Measurements from ENCODE around the gene KDM8.
"Not testable (repeated sequence)": the region's sequence is repeated elsewhere in the genome, so short reads cannot be mapped to it uniquely, and the experiment has no call there.

The KDM8 gene

DNA sequence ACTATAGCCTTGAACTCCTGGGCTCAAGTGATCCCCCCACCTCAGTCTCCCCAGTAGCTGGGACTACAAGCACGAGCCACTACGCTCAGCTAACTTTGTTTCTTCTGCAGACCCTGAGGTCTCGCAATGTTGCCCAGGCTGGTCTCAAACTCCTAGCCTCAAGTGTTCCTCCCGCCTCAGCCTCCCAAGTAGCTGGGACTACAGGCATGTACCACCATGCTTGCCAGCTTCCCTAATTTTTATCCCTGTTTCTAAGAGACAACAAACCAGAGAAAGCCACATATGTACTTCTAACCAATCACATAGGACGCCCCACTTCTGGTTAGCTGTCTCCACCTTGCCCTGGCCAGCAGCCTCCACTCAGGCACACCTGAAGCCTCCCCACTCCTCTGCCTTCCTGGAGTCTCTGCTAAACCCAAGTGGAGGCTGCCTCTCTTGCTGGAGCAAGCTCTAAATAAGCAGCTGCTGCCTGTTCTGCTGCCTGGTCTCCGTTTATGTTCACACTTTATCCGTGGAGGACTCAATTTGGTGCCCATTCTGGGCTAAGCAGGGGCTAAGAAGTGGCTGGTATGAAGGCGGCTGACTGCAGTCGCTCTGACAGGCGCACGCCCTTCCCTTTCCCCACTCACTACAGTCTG, 40.5 kb downstream of the KDM8 start:
- Histone ChIP-seq H3K9me3 (ENCODE audit: low read depth, low read length) (no peaks in the 10 kb centered on the region), H3K4me3 (no peak overlapping the region), H3K27ac (no peak overlapping the region), H3K36me3 (ENCODE audit: insufficient read depth, low read length) (no peaks in the 10 kb centered on the region; the same call in 1 of the 2 replicates), H3K9ac (ENCODE audit: insufficient read length) (no peak overlapping the region)
- no peak for TF ChIP-seq POLR2AphosphoS5 (IDR thresholded peaks at IDR 0.05; ENCODE audit: borderline replicate concordance, low read depth, low read length)
- no peak for TF ChIP-seq FOXP2 (optimal IDR thresholded peaks at IDR 0.05; ENCODE audit: control extremely low read depth, extremely low read length, insufficient read depth)
- no peak for TF ChIP-seq EZH2 (IDR thresholded peaks at IDR 0.05)
- no peak for DNase-seq (ENCODE audit: low read depth, low spot score)

DNA sequence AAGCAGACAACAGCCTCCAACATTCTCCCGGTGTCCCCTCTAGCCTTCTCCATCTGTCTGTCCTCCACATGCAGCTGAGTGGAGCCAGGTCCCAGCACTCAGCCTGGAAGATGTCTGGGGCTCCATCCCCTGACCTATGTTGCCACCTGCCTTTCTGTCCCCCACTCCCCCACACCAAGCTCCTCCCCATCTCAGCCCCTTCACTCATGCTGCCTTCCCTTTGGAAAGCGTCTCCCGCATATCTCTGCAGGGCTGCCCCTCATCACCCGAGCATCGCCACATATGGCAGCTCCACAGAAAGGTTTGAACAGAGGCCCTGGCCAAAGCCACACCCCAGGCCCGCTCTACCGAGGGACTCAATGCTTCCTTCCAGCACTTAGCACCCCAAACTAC, 41.0 kb downstream of the KDM8 start:
- DNase-seq (ENCODE audit: low read depth, low spot score), result no peak
- no peak overlapping the region for H3K4me3 ChIP-seq
- H3K9me3 ChIP-seq (ENCODE audit: low read depth, low read length), result no peaks in the 10 kb centered on the region
- no peak for TF ChIP-seq POLR2AphosphoS5 (IDR thresholded peaks at IDR 0.05; ENCODE audit: borderline replicate concordance, low read depth, low read length)
- H3K36me3 ChIP-seq (ENCODE audit: insufficient read depth, low read length), result no peaks in the 10 kb centered on the region; the same call in 1 of the 2 replicates
- no peak overlapping the region for H3K27ac ChIP-seq
- H3K9ac ChIP-seq (ENCODE audit: insufficient read length), result no peak overlapping the region

DNA sequence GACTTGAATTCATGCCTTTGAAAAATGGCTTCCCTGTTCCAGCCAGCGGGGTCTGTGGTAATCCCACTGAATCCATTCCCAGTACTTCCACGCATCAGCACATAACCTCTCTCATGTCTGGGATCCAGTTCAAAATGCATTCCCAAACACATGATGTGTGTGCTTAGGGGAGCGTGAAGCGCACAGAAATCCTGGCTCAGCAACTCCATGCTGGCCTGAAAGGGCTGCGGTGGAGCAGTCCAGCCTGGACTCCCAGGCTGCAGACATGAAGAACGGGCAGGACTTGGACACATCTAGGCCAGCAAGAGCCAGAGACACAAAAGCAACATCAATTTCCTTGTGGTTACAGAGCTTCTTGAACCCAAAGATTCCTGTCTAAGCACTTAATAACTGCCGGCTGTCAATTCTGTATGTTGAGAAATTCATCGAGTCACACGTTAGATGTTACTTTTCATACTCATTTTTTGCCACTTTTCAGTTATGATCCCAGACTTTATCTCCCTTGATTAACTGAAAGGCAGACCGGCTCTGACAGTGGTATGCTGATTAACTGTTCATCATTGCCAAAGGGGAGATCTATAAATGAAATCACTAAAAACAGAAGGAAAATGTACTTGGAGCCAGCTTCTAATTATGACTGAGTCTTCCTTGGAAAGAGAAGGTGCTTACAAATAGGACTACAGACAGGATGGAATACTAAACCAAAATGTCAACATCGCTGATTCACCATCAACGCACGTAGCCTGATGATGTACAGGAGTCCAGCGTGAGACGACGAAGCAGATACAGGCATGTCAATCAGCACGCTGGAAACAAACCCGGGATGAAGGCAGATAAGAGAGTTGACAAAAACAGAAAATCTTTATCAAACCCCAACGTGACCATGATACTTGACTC, 42.2 kb downstream of the KDM8 start:
- TF ChIP-seq FOXP2 (optimal IDR thresholded peaks at IDR 0.05; ENCODE audit: control extremely low read depth, extremely low read length, insufficient read depth) (no peak), EZH2 (IDR thresholded peaks at IDR 0.05) (no peak), POLR2AphosphoS5 (IDR thresholded peaks at IDR 0.05; ENCODE audit: borderline replicate concordance, low read depth, low read length) (no peak)
- H3K27ac ChIP-seq, result no peak overlapping the region; the same call in 1 of the 2 replicates

GRCh38 chr16:27246439-27246838, 43.1 kb downstream of the KDM8 start:
- H3K4me3 ChIP-seq, result no peak overlapping the region
- peaks cover 3% of the 10 kb centered on the region; the same call in 1 of the 2 replicates for H3K36me3 ChIP-seq (ENCODE audit: insufficient read depth, low read length)
- H3K9me3 ChIP-seq (ENCODE audit: low read depth, low read length), result no peaks in the 10 kb centered on the region
- no peak overlapping the region for H3K27ac ChIP-seq
- TF ChIP-seq POLR2AphosphoS5 (IDR thresholded peaks at IDR 0.05; ENCODE audit: borderline replicate concordance, low read depth, low read length), result no peak
- no peak for TF ChIP-seq EZH2 (IDR thresholded peaks at IDR 0.05)
- no peak for TF ChIP-seq FOXP2 (optimal IDR thresholded peaks at IDR 0.05; ENCODE audit: control extremely low read depth, extremely low read length, insufficient read depth)
- H3K9ac ChIP-seq (ENCODE audit: insufficient read length), result no peak overlapping the region
- no peak for DNase-seq (ENCODE audit: low read depth, low spot score)

More for the DNA sequence above, 42.2 kb downstream of the KDM8 start:
- Histone ChIP-seq H3K9ac (ENCODE audit: insufficient read length) (no peak overlapping the region), H3K4me3 (no peak overlapping the region), H3K9me3 (ENCODE audit: low read depth, low read length) (no peaks in the 10 kb centered on the region), H3K36me3 (ENCODE audit: insufficient read depth, low read length) (peaks cover 3% of the 10 kb centered on the region; the same call in 1 of the 2 replicates)
- DNase-seq (ENCODE audit: low read depth, low spot score), result no peak

DNA sequence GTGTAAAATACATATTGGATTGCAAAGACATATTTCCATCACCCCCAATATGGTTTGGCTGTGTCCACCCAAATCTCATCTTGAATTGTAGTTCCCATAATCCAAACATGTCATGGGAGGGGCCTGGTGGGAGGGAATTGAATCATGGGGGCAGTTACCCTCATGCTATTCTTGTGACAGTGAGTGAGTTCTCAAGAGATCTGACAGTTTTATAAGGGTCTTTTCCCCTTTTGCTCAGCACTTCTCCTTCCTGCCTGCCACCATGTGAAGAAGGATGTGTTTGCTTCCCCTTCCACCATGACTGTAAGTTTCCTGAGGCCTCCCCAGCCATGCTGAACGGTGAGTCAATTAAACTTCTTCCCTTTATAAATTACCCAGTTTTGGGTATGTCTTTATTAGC, 43.8 kb downstream of the KDM8 start:
- not testable (repeated sequence) for H3K4me3 ChIP-seq; H3K9ac ChIP-seq (ENCODE audit: insufficient read length); H3K36me3 ChIP-seq (ENCODE audit: insufficient read depth, low read length); H3K27ac ChIP-seq; H3K9me3 ChIP-seq (ENCODE audit: low read depth, low read length); DNase-seq (ENCODE audit: low read depth, low spot score)

GRCh38 chr16:27248036-27248435, 44.7 kb downstream of the KDM8 start:
- no peak for TF ChIP-seq POLR2AphosphoS5 (IDR thresholded peaks at IDR 0.05; ENCODE audit: borderline replicate concordance, low read depth, low read length)
- no peak for TF ChIP-seq FOXP2 (optimal IDR thresholded peaks at IDR 0.05; ENCODE audit: control extremely low read depth, extremely low read length, insufficient read depth)
- TF ChIP-seq EZH2 (IDR thresholded peaks at IDR 0.05), result no peak
- Histone ChIP-seq H3K36me3 (ENCODE audit: insufficient read depth, low read length) (peaks cover 3% of the 10 kb centered on the region; the same call in 1 of the 2 replicates), H3K27ac (no peak overlapping the region), H3K9ac (ENCODE audit: insufficient read length) (no peak overlapping the region), H3K9me3 (ENCODE audit: low read depth, low read length) (no peaks in the 10 kb centered on the region), H3K4me3 (no peak overlapping the region)
- no peak for DNase-seq (ENCODE audit: low read depth, low spot score)

DNA sequence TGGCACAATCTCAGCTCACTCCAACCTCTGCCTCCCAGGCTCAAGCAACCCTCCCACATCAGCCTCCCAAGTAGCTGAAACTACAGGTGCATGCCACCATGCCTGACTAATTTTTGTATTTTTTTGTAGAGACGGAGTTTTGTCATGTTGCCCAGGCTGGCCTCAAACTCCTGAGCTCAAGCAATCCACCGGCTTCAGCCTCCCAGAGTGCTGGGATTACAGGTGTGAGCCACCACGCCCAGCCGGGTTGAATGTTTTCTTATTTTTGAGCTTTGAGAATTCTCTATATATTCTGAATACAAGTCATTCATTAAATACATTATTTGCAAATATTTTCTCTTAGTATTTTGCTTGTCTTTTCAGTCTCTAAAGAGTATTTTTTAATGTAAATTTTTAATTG, 45.6 kb downstream of the KDM8 start:
- not testable (repeated sequence) for H3K36me3 ChIP-seq (ENCODE audit: insufficient read depth, low read length); H3K27ac ChIP-seq; DNase-seq (ENCODE audit: low read depth, low spot score); H3K9me3 ChIP-seq (ENCODE audit: low read depth, low read length); H3K9ac ChIP-seq (ENCODE audit: insufficient read length); H3K4me3 ChIP-seq

DNA sequence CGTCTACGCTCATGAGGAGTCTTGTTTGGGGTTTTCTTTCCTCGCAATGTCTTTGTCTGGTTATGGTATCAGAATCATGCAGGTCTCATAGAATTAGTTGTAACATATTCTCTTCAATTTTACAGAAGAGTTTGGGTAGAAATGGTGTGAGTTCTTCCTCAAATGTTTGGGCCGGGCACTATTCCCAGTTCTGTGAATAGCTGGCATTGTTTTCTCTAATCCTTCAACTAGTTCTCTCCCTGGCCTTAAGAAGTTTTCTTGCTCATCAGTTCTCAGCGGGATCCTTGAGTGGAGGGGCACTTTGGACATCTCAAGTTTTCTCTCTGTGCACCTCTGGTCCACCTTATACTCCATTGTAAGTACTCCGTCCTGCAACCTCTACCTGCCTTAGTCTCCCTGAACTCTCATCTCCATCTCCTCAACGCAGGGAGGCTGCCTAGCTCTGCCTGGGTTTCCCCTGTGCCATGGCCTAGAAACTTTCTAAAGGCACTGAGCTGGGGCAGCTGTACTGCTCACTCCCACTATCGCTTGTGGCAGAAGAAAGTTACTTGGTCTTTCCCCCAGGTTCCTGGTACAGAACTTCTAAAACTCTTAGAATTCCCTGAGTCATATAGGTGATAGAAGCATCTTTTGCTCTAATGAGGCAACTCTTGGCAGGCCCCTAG, 48.3 kb downstream of the KDM8 start:
- Histone ChIP-seq H3K9ac (ENCODE audit: insufficient read length) (no peak overlapping the region), H3K36me3 (ENCODE audit: insufficient read depth, low read length) (peaks cover 24% of the 10 kb centered on the region; the same call in 1 of the 2 replicates), H3K9me3 (ENCODE audit: low read depth, low read length) (no peaks in the 10 kb centered on the region), H3K27ac (no peak overlapping the region), H3K4me3 (no peak overlapping the region)
- no peak for TF ChIP-seq EZH2 (IDR thresholded peaks at IDR 0.05)
- TF ChIP-seq POLR2AphosphoS5 (IDR thresholded peaks at IDR 0.05; ENCODE audit: borderline replicate concordance, low read depth, low read length), result no peak
- TF ChIP-seq FOXP2 (optimal IDR thresholded peaks at IDR 0.05; ENCODE audit: control extremely low read depth, extremely low read length, insufficient read depth), result no peak
- DNase-seq (ENCODE audit: low read depth, low spot score), result no peak
